Measurements from ENCODE around the gene CRY2. TPM values are rescaled to one million over a fixed set of nuclear protein-coding genes. Genes with fewer than 3 reads are reported as not detected.

Gene CRY2
- total and polyA plus RNA-seq, 2 of the 13 experiments (the other 11 are each of a cell fraction or from before 2014, with no cell fraction given) = 10.1 to 12.2 TPM

DNA sequence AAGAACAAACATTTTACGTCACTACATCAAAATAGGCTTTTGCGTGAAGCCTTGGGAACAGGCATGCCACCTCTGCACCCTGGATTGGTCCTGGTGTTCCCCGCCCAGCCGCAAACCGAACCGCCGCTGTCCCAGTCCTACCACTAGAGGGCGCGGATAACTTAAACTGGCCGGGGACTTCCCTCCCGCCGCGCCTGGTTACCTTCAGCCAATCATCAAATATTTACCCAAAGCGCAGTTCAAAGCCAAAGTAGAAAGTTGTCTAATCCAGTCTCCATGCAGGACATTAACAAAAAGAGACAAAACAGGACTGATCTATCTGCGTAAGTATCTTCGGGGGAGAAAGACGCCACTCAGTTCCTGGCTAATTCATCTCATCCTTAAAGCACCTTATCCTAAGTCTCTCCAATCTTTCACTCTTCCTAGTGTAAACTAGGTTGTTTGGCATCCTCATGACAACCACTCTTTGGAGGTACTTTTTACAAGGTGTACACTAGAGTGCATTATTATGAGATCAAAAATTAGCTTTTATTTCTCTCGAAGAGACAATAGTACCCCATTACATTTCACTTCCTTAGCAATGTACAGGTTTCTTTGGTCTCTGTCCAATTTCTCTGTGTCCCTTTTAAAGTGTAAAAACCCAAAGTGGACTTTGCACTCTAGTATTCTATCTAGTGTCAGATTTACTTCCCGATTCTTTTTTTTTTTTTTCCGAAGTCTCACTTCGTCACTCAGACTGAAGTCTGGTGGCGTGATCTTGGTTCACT is 3.9 kb upstream of the CRY2 start (continued):
- TF ChIP-seq, protein P1, sequence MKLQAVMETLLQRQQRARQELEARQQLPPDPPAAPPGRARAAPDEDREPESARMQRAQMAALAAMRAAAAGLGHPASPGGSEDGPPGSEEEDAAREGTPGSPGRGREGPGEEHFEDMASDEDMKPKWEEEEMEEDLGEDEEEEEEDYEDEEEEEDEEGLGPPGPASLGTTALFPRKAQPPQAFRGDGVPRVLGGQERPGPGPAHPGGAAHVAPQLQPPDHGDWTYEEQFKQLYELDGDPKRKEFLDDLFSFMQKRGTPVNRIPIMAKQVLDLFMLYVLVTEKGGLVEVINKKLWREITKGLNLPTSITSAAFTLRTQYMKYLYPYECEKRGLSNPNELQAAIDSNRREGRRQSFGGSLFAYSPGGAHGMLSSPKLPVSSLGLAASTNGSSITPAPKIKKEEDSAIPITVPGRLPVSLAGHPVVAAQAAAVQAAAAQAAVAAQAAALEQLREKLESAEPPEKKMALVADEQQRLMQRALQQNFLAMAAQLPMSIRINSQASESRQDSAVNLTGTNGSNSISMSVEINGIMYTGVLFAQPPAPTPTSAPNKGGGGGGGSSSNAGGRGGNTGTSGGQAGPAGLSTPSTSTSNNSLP (IDR thresholded peaks at IDR 0.05; ENCODE audit: low read depth, low read length) = peak; percentile 24; the same call in 1 of the 2 replicates
- TF ChIP-seq, protein P2, sequence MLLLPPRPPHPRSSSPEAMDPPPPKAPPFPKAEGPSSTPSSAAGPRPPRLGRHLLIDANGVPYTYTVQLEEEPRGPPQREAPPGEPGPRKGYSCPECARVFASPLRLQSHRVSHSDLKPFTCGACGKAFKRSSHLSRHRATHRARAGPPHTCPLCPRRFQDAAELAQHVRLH (CRISPR knock-in tag; IDR thresholded peaks at IDR 0.05; ENCODE audit: borderline replicate concordance, low read depth) = peak; percentile 72; the same call in 1 of the 2 replicates
- peak; percentile 24; the same call in 1 of the 2 replicates for TF ChIP-seq MAZ (IDR thresholded peaks at IDR 0.05; ENCODE audit: borderline replicate concordance, low read depth, low read length)
- no peak for TF ChIP-seq MAZ (CRISPR knock-in tag; IDR thresholded peaks at IDR 0.05; ENCODE audit: low read depth)
- no peak for TF ChIP-seq CBX2 (IDR thresholded peaks at IDR 0.05; ENCODE audit: low read depth, low read length)
- no peak for TF ChIP-seq CBX2 (CRISPR knock-in tag; IDR thresholded peaks at IDR 0.05; ENCODE audit: low read depth)
- peak; percentile 21; the same call in 1 of the 2 replicates for TF ChIP-seq KDM5A (IDR thresholded peaks at IDR 0.05; ENCODE audit: borderline replicate concordance, low read length)
- TF ChIP-seq, protein P3, sequence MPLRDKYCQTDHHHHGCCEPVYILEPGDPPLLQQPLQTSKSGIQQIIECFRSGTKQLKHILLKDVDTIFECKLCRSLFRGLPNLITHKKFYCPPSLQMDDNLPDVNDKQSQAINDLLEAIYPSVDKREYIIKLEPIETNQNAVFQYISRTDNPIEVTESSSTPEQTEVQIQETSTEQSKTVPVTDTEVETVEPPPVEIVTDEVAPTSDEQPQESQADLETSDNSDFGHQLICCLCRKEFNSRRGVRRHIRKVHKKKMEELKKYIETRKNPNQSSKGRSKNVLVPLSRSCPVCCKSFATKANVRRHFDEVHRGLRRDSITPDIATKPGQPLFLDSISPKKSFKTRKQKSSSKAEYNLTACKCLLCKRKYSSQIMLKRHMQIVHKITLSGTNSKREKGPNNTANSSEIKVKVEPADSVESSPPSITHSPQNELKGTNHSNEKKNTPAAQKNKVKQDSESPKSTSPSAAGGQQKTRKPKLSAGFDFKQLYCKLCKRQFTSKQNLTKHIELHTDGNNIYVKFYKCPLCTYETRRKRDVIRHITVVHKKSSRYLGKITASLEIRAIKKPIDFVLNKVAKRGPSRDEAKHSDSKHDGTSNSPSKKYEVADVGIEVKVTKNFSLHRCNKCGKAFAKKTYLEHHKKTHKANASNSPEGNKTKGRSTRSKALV (CRISPR knock-in tag; IDR thresholded peaks at IDR 0.05) = peak; percentile 63; the same call in 1 of the 2 replicates
- 0 out of 2 replicates have a peak, but pooled peaks have one; percentile 50 for TF ChIP-seq ZNF337 (CRISPR knock-in tag; IDR thresholded peaks at IDR 0.05; ENCODE audit: borderline replicate concordance, low read depth)
- peak; percentile 61 for TF ChIP-seq KAT8 (CRISPR knock-in tag; IDR thresholded peaks at IDR 0.05)
- TF ChIP-seq, protein P4, sequence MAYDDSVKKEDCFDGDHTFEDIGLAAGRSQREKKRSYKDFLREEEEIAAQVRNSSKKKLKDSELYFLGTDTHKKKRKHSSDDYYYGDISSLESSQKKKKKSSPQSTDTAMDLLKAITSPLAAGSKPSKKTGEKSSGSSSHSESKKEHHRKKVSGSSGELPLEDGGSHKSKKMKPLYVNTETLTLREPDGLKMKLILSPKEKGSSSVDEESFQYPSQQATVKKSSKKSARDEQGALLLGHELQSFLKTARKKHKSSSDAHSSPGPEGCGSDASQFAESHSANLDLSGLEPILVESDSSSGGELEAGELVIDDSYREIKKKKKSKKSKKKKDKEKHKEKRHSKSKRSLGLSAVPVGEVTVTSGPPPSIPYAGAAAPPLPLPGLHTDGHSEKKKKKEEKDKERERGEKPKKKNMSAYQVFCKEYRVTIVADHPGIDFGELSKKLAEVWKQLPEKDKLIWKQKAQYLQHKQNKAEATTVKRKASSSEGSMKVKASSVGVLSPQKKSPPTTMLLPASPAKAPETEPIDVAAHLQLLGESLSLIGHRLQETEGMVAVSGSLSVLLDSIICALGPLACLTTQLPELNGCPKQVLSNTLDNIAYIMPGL (CRISPR knock-in tag; IDR thresholded peaks at IDR 0.05; ENCODE audit: borderline replicate concordance in 1 of 2, low read depth in 1 of 2) = peak; percentile 66 to 87; a peak in 3 of 4 replicates
- TF ChIP-seq, protein P5, sequence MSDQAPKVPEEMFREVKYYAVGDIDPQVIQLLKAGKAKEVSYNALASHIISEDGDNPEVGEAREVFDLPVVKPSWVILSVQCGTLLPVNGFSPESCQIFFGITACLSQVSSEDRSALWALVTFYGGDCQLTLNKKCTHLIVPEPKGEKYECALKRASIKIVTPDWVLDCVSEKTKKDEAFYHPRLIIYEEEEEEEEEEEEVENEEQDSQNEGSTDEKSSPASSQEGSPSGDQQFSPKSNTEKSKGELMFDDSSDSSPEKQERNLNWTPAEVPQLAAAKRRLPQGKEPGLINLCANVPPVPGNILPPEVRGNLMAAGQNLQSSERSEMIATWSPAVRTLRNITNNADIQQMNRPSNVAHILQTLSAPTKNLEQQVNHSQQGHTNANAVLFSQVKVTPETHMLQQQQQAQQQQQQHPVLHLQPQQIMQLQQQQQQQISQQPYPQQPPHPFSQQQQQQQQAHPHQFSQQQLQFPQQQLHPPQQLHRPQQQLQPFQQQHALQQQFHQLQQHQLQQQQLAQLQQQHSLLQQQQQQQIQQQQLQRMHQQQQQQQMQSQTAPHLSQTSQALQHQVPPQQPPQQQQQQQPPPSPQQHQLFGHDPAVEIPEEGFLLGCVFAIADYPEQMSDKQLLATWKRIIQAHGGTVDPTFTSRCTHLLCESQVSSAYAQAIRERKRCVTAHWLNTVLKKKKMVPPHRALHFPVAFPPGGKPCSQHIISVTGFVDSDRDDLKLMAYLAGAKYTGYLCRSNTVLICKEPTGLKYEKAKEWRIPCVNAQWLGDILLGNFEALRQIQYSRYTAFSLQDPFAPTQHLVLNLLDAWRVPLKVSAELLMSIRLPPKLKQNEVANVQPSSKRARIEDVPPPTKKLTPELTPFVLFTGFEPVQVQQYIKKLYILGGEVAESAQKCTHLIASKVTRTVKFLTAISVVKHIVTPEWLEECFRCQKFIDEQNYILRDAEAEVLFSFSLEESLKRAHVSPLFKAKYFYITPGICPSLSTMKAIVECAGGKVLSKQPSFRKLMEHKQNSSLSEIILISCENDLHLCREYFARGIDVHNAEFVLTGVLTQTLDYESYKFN (CRISPR knock-in tag; conservative IDR thresholded peaks at IDR 0.05) = peak; percentile 80
- no peak for TF ChIP-seq ZBTB20 (CRISPR knock-in tag; IDR thresholded peaks at IDR 0.05; ENCODE audit: borderline replicate concordance, low read depth)
- peak; percentile 10; the same call in 1 of the 2 replicates for TF ChIP-seq SIX1 (CRISPR knock-in tag; IDR thresholded peaks at IDR 0.05; ENCODE audit: borderline replicate concordance)
- TF ChIP-seq SRSF4 (IDR thresholded peaks at IDR 0.05; ENCODE audit: low read depth, low read length, poor library complexity, severe bottlenecking) = no peak
- TF ChIP-seq, protein P6, sequence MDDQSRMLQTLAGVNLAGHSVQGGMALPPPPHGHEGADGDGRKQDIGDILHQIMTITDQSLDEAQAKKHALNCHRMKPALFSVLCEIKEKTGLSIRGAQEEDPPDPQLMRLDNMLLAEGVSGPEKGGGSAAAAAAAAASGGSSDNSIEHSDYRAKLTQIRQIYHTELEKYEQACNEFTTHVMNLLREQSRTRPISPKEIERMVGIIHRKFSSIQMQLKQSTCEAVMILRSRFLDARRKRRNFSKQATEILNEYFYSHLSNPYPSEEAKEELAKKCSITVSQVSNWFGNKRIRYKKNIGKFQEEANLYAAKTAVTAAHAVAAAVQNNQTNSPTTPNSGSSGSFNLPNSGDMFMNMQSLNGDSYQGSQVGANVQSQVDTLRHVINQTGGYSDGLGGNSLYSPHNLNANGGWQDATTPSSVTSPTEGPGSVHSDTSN (CRISPR knock-in tag; IDR thresholded peaks at IDR 0.05; ENCODE audit: borderline replicate concordance) = no peak

Measured in HepG2 (cell line).